GM12878 (cell line): ENCODE data around the gene MYO1C.

ENCODE experiments used
- ATF3 ChIP-seq: IDR thresholded peaks from 2 replicates; pipeline ENCODE4 v1.6.1; 2011; ENCODE audit warnings: low read depth, mild to moderate bottlenecking, low read length, moderate library complexity, borderline replicate concordance; ENCODE audit errors: extremely low read depth
- CREM ChIP-seq: IDR thresholded peaks from 2 replicates; pipeline ENCODE4 v1.6.1; 2014; ENCODE audit warnings: antibody characterized with exemption, low read depth
- CTCF ChIP-seq, 3 experiments: IDR thresholded peaks in 2 of 3; conservative IDR thresholded peaks in 1 of 3; 2 replicates each; pipeline ENCODE4 v1.5.1; 2011; ENCODE audit warnings: low read depth in 3 of 3, low read length in 3 of 3, mild to moderate bottlenecking in 3 of 3, control low read depth in 2 of 3, moderate library complexity in 2 of 3, inconsistent platforms in 1 of 3, mixed read lengths in 1 of 3; ENCODE audit not compliant: control insufficient read depth in 2 of 3, insufficient read depth in 1 of 3; ENCODE audit errors: extremely low read depth in 1 of 3
- E2F4 ChIP-seq: IDR thresholded peaks from 2 replicates; pipeline ENCODE4 v1.6.1; 2012; ENCODE audit warnings: low read depth, low read length, improper control_type of control experiment
- IKZF1 ChIP-seq: fragments of 450-650 bp; conservative IDR thresholded peaks from 2 replicates; pipeline ENCODE4 v1.6.1; 2017; ENCODE audit warnings: antibody characterized with exemption, mild to moderate bottlenecking
- JUNB ChIP-seq: IDR thresholded peaks from 2 replicates; pipeline ENCODE4 v1.6.1; 2016; ENCODE audit warnings: antibody characterized with exemption, mild to moderate bottlenecking
- POLR2A ChIP-seq: IDR thresholded peaks from 2 replicates; pipeline ENCODE4 v1.6.1; 2011; ENCODE audit warnings: low read depth, mild to moderate bottlenecking, low read length
- POLR2AphosphoS5 ChIP-seq: IDR thresholded peaks from 2 replicates; pipeline ENCODE4 v1.6.1; 2011; ENCODE audit warnings: mild to moderate bottlenecking, low read length, inconsistent platforms
- SREBF2 ChIP-seq: IDR thresholded peaks from 2 replicates; pipeline ENCODE4 v1.6.1; 2012; ENCODE audit warnings: mild to moderate bottlenecking, low read length
- TAF1 ChIP-seq: IDR thresholded peaks from 2 replicates; pipeline ENCODE4 v1.6.1; 2011; ENCODE audit warnings: mild to moderate bottlenecking, low read depth, low read length, borderline replicate concordance
- YY1 ChIP-seq: IDR thresholded peaks from 2 replicates; pipeline ENCODE4 v1.6.1; 2011; ENCODE audit warnings: low read depth, mild to moderate bottlenecking, low read length

- TF ChIP-seq ATF3 (no peak), POLR2AphosphoS5 (no peak), TAF1 (no peak), IKZF1 (no peak), SREBF2 (no peak), YY1 (no peak), POLR2A (no peak), JUNB (no peak), E2F4 (no peak), CTCF (IDR thresholded peaks at IDR 0.05 in 2 of 3, conservative IDR thresholded peaks at IDR 0.05 in 1 of 3; ENCODE audit: control insufficient read depth in 2 of 3, extremely low read depth in 1 of 3, insufficient read depth in 1 of 3, low read depth in 3 of 3, low read length in 3 of 3) (no peak), CREM (no peak)
Observed at GRCh38 chr17:1470755-1471462, 21.6 kb downstream of the MYO1C start.
